Upper lobe of left lung (tissue), 4 donors: Measurements from ENCODE around the gene CYGB.

ENCODE experiments used
- CTCF ChIP-seq, 6 experiments: fragments of 450-650 bp in 4 of 6; fragments of 200-600 bp in 2 of 6; sonication (generic) in 2 of 6; IDR thresholded peaks; one replicate each; pipeline ENCODE4 v1.5.1; 2016 to 2019; ENCODE audit warnings: antibody characterized with exemption in 6 of 6
- EP300 ChIP-seq, 4 donors: sonication (generic); formaldehyde crosslinking; IDR thresholded peaks; one replicate each; pipeline ENCODE4 v1.5.1; 2017; ENCODE audit warnings: antibody characterized with exemption in 4 of 4, control low read depth in 2 of 4
- POLR2A ChIP-seq, 4 donors: fragments of 450-650 bp; IDR thresholded peaks; one replicate each; pipeline ENCODE4 v1.5.1; 2016 to 2017; ENCODE audit warnings: antibody characterized with exemption in 4 of 4, mild to moderate bottlenecking in 2 of 4
- POLR2AphosphoS5 ChIP-seq, 2 donors: sonication (generic); formaldehyde crosslinking; IDR thresholded peaks; one replicate each; pipeline ENCODE4 v1.5.1; 2017; ENCODE audit warnings: antibody characterized with exemption in 2 of 2

DNA sequence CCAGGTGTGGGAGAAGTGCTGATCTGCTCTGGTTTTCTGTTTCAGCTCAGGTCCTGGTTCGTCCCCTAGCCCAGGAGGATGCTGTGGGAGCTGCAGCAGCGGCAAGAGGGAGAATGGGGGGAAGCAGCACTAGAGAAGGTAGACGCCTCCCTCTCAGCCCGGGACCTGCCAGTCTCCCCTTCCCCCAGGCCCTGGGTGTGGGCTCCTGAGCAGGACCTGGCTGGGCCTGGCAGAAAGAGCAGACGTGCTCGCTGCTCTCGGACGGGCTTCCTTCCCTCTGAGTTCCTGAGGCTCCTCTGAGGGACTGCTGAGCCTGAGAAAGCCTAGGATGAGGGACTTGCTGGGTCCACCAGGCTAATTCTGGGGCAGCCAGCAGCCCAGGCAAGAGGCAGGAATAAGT is 5.5 kb upstream of the CYGB start:
- TF ChIP-seq CTCF (IDR thresholded peaks at IDR 0.05) (no peak), POLR2A (IDR thresholded peaks at IDR 0.05) (no peak), EP300 (IDR thresholded peaks at IDR 0.05) (no peak), POLR2AphosphoS5 (IDR thresholded peaks at IDR 0.05) (no peak)
